Keratinocyte (primary cell): ENCODE measurements around the gene A1BG. TPM values are rescaled to one million over a fixed set of nuclear protein-coding genes. Genes with fewer than 3 reads are reported as not detected.

ENCODE experiments used
- DNase-seq: peaks from one replicate; pipeline ENCODE4 v3.0.0-alpha.2; 2011; ENCODE audit warnings: low read depth, missing footprints, low spot score
- FAIRE-seq: peaks from 2 replicates; lab custom pipeline; 2011; peaks lifted over from hg19 to GRCh38; lab: Jason Lieb, UNC
- H2AFZ ChIP-seq: 2 replicates; pipeline ENCODE4 v1.6.0; 2012; ENCODE audit warnings: low read length, control low read depth, inconsistent platforms; ENCODE audit not compliant: control insufficient read depth
- H3K27ac ChIP-seq: 2 replicates; pipeline ENCODE4 v1.5.1; 2011; ENCODE audit warnings: low read length; ENCODE audit not compliant: control insufficient read depth, insufficient read depth
- H3K27me3 ChIP-seq: 3 replicates; pipeline ENCODE4 v1.6.0; 2011; ENCODE audit warnings: low read length; ENCODE audit not compliant: control insufficient read depth, insufficient read depth; ENCODE audit errors: extremely low read depth
- H3K36me3 ChIP-seq, 2 experiments: 2 replicates in 1 of 2; 3 replicates in 1 of 2; pipeline ENCODE4 v1.5.1; 2011; ENCODE audit warnings: low read length in 2 of 2, mild to moderate bottlenecking in 1 of 2; ENCODE audit not compliant: control insufficient read depth in 2 of 2, insufficient read depth in 2 of 2; ENCODE audit errors: extremely low read depth in 1 of 2
- H3K4me1 ChIP-seq: 3 replicates; pipeline ENCODE4 v1.5.1; 2011; ENCODE audit warnings: low read length; ENCODE audit not compliant: control insufficient read depth, insufficient read depth; ENCODE audit errors: extremely low read depth
- H3K4me2 ChIP-seq: 3 replicates; pipeline ENCODE4 v1.6.0; 2011; ENCODE audit warnings: low read depth, low read length; ENCODE audit not compliant: control insufficient read depth, insufficient read depth; ENCODE audit errors: extremely low read depth
- H3K4me3 ChIP-seq, 3 experiments: fragments of 200-600 bp in 1 of 3; sonication (generic) in 1 of 3; 2 replicates in 2 of 3; 3 replicates in 1 of 3; pipeline ENCODE4 v1.5.1; 2011 to 2016; ENCODE audit warnings: low read length in 3 of 3, mild to moderate bottlenecking in 3 of 3, control low read depth in 2 of 3, inconsistent platforms in 1 of 3, low read depth in 1 of 3, mixed read lengths in 1 of 3, mixed run types in 1 of 3, moderate library complexity in 1 of 3; ENCODE audit not compliant: control insufficient read depth in 2 of 3, insufficient read depth in 2 of 3; ENCODE audit errors: extremely low read depth in 1 of 3
- H3K79me2 ChIP-seq: 2 replicates; pipeline ENCODE4 v1.6.0; 2012; ENCODE audit warnings: low read length; ENCODE audit not compliant: control insufficient read depth, insufficient read depth
- H3K9ac ChIP-seq: 3 replicates; pipeline ENCODE4 v1.6.0; 2011; ENCODE audit warnings: low read length; ENCODE audit not compliant: control insufficient read depth, insufficient read depth; ENCODE audit errors: extremely low read depth
- H3K9me1 ChIP-seq: 3 replicates; pipeline ENCODE4 v1.6.0; 2011; ENCODE audit warnings: low read length; ENCODE audit not compliant: control insufficient read depth, insufficient read depth; ENCODE audit errors: extremely low read depth
- H3K9me3 ChIP-seq: 2 replicates; pipeline ENCODE4 v1.5.1; 2012; ENCODE audit warnings: low read depth, low read length; ENCODE audit not compliant: control insufficient read depth
- H4K20me1 ChIP-seq: 3 replicates; pipeline ENCODE4 v1.6.0; 2011; ENCODE audit warnings: low read length; ENCODE audit not compliant: control insufficient read depth, insufficient read depth; ENCODE audit errors: extremely low read depth
- EZH2 ChIP-seq: IDR thresholded peaks from one replicate; pipeline ENCODE4 v1.6.1; 2012; ENCODE audit warnings: inconsistent platforms, mild to moderate bottlenecking, low read length, moderate library complexity
- dilution Hi-C: fragments of 300-500 bp; cut with MboI; formaldehyde crosslinking; loops from one replicate; pipeline ENCODE4 v1.7.0; 2020; ENCODE audit warnings: low sequenced_read_pairs; ENCODE audit not compliant: extremely low pct_ligation_motif_present
- polyA plus RNA-seq, 5 experiments: library from polyadenylated mRNA; depleted of rRNA in 3 of 5; stranded (reverse) in 3 of 5; stranded (forward) in 1 of 5; unstranded in 1 of 5; fragments of >200 nt; gene quantifications; 1 replicate in 1 of 5; 2 replicates in 3 of 5; 3 replicates in 1 of 5; pipeline versions ENCODE4 v1.2.1 to v1.2.3, GENCODE V29; 2011 to 2012; ENCODE audit warnings: missing spikeins in 2 of 5, low read depth in 1 of 5, low replicate concordance in 1 of 5
- TF ChIP-seq, protein P1 (sequence below), 3 experiments: IDR thresholded peaks in 1 of 3; conservative IDR thresholded peaks in 1 of 3; optimal IDR thresholded peaks in 1 of 3; 2 replicates in 2 of 3; 3 replicates in 1 of 3; pipeline versions ENCODE3 to v1.5.1; 2011; ENCODE audit warnings: low read length in 3 of 3, mild to moderate bottlenecking in 3 of 3, moderate library complexity in 2 of 3, control low read depth in 1 of 3, inconsistent platforms in 1 of 3; ENCODE audit not compliant: insufficient read depth in 2 of 3; ENCODE audit errors: extremely low read depth in 1 of 3

The A1BG gene
- polyA plus RNA-seq, 1 donor (not counting 4 experiments of a cell fraction or from before 2014, with no cell fraction given) = 1.4 TPM

DNA sequence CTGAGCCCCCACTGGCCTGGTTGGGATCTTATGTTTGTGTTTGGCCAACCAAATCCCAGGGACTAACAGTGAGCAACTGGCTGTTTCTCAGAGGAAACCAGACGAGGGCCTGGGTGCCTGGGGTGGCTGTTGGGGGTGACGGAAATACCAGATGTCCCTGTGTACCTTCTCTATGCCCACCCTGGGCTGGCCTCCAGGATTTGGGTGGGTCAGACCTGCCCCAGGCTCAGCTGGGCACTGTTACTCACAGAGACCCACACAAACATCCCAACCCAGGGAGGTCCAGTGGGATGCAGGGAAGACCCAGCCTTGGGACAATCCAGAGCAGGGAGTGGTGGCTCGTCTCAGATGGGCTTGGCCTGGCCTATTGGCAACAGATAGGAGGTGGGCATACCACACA, 17.7 kb downstream of the A1BG start:
- H2AFZ ChIP-seq = no peak overlapping the region
- FAIRE-seq (no peak), DNase-seq (no peak)
- H3K27ac ChIP-seq = no peak overlapping the region
- no peak overlapping the region for H3K4me2 ChIP-seq
- H3K27me3 ChIP-seq = no peaks in the 10 kb centered on the region
- no peaks in the 10 kb centered on the region for H4K20me1 ChIP-seq
- H3K9me1 ChIP-seq = no peaks in the 10 kb centered on the region
- peaks cover 2% of the 10 kb centered on the region for H3K4me1 ChIP-seq
- no peaks in the 10 kb centered on the region for H3K79me2 ChIP-seq
- H3K4me3 ChIP-seq = no peak overlapping the region
- peaks cover 12 to 18% of the 10 kb centered on the region in 2 experiments for H3K36me3 ChIP-seq
- no peak for TF ChIP-seq EZH2
- TF ChIP-seq, protein P1, sequence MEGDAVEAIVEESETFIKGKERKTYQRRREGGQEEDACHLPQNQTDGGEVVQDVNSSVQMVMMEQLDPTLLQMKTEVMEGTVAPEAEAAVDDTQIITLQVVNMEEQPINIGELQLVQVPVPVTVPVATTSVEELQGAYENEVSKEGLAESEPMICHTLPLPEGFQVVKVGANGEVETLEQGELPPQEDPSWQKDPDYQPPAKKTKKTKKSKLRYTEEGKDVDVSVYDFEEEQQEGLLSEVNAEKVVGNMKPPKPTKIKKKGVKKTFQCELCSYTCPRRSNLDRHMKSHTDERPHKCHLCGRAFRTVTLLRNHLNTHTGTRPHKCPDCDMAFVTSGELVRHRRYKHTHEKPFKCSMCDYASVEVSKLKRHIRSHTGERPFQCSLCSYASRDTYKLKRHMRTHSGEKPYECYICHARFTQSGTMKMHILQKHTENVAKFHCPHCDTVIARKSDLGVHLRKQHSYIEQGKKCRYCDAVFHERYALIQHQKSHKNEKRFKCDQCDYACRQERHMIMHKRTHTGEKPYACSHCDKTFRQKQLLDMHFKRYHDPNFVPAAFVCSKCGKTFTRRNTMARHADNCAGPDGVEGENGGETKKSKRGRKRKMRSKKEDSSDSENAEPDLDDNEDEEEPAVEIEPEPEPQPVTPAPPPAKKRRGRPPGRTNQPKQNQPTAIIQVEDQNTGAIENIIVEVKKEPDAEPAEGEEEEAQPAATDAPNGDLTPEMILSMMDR (optimal IDR thresholded peaks at IDR 0.05 in 1 of 3, IDR thresholded peaks at IDR 0.05 in 1 of 3, conservative IDR thresholded peaks at IDR 0.05 in 1 of 3; ENCODE audit: extremely low read depth in 1 of 3, insufficient read depth in 2 of 3, low read length in 3 of 3) = no peak
- H3K9me3 ChIP-seq = peaks cover 9% of the 10 kb centered on the region
- no peak overlapping the region for H3K9ac ChIP-seq
- dilution Hi-C loops = no loop called here

DNA sequence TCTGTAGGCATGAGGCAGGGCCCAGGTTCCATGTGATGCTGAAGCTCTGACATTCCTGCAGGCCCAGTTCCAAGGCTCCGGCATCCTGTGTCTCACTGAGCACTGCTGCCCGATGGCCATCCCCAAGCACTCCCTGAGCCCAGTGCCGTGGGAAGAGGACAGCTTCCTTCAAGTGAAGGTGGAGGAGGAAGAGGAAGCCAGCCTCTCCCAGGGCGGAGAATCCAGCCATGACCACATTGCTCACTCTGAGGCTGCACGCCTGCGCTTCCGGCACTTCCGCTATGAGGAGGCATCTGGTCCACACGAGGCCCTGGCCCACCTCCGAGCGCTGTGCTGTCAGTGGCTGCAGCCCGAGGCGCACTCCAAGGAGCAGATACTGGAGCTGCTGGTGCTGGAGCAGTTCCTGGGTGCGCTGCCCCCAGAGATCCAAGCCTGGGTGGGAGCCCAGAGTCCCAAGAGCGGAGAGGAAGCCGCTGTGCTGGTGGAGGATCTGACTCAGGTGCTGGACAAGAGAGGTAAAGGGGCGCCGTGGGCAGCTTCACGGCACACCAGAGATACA, 18.5 kb downstream of the A1BG start:
- H2AFZ ChIP-seq = no peak overlapping the region
- peaks cover 9% of the 10 kb centered on the region for H3K9me3 ChIP-seq
- no peak overlapping the region for H3K4me2 ChIP-seq
- H3K9ac ChIP-seq = no peak overlapping the region
- no peaks in the 10 kb centered on the region for H3K27me3 ChIP-seq
- H3K79me2 ChIP-seq = peaks cover under 1% of the 10 kb centered on the region
- TF ChIP-seq, protein P1 (optimal IDR thresholded peaks at IDR 0.05 in 1 of 3, IDR thresholded peaks at IDR 0.05 in 1 of 3, conservative IDR thresholded peaks at IDR 0.05 in 1 of 3; ENCODE audit: extremely low read depth in 1 of 3, insufficient read depth in 2 of 3, low read length in 3 of 3) = no peak
- TF ChIP-seq EZH2 = no peak
- peaks cover 6% of the 10 kb centered on the region for H3K4me1 ChIP-seq
- H4K20me1 ChIP-seq = no peaks in the 10 kb centered on the region
- no peak overlapping the region for H3K4me3 ChIP-seq
- dilution Hi-C loops = no loop called here
- no peak for DNase-seq
- H3K27ac ChIP-seq = no peak overlapping the region
- no peaks in the 10 kb centered on the region for H3K9me1 ChIP-seq
- no peak for FAIRE-seq
- peaks cover 12 to 18% of the 10 kb centered on the region in 2 experiments for H3K36me3 ChIP-seq
